ENCODE results near the gene LARP4. TPM values are rescaled to one million over a fixed set of nuclear protein-coding genes. Genes with fewer than 3 reads are reported as not detected.
"Not testable (repeated sequence)": the region's sequence is repeated elsewhere in the genome, so short reads cannot be mapped to it uniquely, and the experiment has no call there.

Gene LARP4
- total RNA-seq, 2 donors from 2014 or later: 53.3 to 53.8 TPM

DNA sequence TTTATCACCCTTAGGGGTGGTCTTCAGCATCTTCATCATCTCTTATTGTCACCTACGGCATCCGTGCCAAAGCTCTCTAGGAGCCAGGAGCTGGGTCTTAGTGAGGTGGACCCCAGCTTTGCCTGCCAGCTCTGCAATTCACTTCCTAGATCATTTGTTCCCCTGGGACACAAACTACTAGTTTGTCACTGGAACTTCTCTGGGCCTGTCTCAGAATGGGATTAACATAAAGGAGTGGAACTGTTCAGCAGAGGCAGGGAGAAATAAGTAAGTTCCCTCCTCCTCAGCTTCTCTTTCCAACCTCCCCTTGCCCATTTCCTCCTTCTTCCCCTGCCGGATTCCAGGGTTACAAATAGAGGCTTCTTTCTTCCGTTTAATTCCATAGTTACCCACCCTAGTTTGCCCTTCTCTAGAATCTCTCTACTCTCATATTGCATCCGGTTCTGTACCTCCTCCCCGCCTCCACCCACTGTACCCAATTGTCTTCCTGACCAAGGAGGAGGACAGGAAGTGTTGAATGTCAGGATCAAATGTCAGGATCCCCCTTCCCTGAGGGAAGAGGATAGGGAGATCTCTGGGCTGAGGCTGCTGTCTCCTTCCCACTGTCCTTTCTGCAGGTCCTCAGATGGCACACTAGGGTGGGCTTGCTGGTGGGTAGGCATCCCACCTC lies 25.0 kb downstream of the LARP4 start:
- Histone ChIP-seq H3K36me3 (peaks cover 4% of the 10 kb centered on the region), H3K27me3 (no peaks in the 10 kb centered on the region), H3K9me3 (no peaks in the 10 kb centered on the region), H3K4me3 (no peak overlapping the region), H3K4me1 (no peaks in the 10 kb centered on the region), H3K9ac (ENCODE audit: low read depth in 2 of 2, low read length in 2 of 2) (no peak overlapping the region), H3K27ac (no peak overlapping the region)
- no peak for DNase-seq
- intact Hi-C loops (cut with DNase I): no loop called here
- TF ChIP-seq, protein P1, sequence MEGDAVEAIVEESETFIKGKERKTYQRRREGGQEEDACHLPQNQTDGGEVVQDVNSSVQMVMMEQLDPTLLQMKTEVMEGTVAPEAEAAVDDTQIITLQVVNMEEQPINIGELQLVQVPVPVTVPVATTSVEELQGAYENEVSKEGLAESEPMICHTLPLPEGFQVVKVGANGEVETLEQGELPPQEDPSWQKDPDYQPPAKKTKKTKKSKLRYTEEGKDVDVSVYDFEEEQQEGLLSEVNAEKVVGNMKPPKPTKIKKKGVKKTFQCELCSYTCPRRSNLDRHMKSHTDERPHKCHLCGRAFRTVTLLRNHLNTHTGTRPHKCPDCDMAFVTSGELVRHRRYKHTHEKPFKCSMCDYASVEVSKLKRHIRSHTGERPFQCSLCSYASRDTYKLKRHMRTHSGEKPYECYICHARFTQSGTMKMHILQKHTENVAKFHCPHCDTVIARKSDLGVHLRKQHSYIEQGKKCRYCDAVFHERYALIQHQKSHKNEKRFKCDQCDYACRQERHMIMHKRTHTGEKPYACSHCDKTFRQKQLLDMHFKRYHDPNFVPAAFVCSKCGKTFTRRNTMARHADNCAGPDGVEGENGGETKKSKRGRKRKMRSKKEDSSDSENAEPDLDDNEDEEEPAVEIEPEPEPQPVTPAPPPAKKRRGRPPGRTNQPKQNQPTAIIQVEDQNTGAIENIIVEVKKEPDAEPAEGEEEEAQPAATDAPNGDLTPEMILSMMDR (IDR thresholded peaks at IDR 0.05): no peak

GRCh38 chr12:50431656-50432055 lies 31.0 kb downstream of the LARP4 start:
- H3K9me3 ChIP-seq; H3K27me3 ChIP-seq; DNase-seq; H3K9ac ChIP-seq (ENCODE audit: low read depth in 2 of 2, low read length in 2 of 2); H3K4me3 ChIP-seq; intact Hi-C loops (cut with DNase I); H3K36me3 ChIP-seq; H3K27ac ChIP-seq; H3K4me1 ChIP-seq: not testable (repeated sequence)

GRCh38 chr12:50440288-50440687 lies 39.6 kb downstream of the LARP4 start:
- no peak for DNase-seq
- H3K9me3 ChIP-seq: no peaks in the 10 kb centered on the region
- intact Hi-C loops (cut with DNase I): no loop called here
- H3K9ac ChIP-seq (ENCODE audit: low read depth in 2 of 2, low read length in 2 of 2): no peak overlapping the region
- TF ChIP-seq, protein P1 (IDR thresholded peaks at IDR 0.05): no peak
- H3K27ac ChIP-seq: no peak overlapping the region
- no peaks in the 10 kb centered on the region for H3K4me1 ChIP-seq
- H3K4me3 ChIP-seq: no peak overlapping the region
- peaks cover 4% of the 10 kb centered on the region for H3K36me3 ChIP-seq
- H3K27me3 ChIP-seq: no peaks in the 10 kb centered on the region

DNA sequence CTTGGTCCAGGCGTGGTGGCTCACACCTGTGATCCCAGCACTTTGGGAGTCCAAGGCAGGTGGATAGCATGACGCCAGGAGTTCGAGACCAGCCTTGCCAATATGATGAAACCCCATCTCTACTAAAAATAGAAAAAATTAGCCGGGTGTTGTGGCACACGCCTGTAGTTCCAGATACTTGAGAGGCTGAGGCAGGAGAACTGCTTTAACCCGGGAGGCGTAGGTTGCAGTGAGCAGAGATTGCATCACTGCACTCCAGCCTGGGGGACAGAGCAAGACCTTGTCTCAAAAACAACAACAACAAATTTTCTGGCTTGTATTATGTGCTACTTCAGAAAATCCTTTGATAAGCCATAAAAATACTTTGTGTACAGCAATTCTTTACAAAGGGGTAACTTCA lies 41.1 kb downstream of the LARP4 start:
- intact Hi-C loops (cut with DNase I): no loop called here
- no peak for DNase-seq
- TF ChIP-seq, protein P1 (IDR thresholded peaks at IDR 0.05): no peak
- no peak overlapping the region for H3K9ac ChIP-seq (ENCODE audit: low read depth in 2 of 2, low read length in 2 of 2)
- peaks cover 4% of the 10 kb centered on the region for H3K36me3 ChIP-seq
- no peaks in the 10 kb centered on the region for H3K27me3 ChIP-seq
- no peaks in the 10 kb centered on the region for H3K4me1 ChIP-seq
- no peak overlapping the region for H3K4me3 ChIP-seq
- H3K9me3 ChIP-seq: no peaks in the 10 kb centered on the region
- no peak overlapping the region for H3K27ac ChIP-seq

- Histone ChIP-seq H3K4me3 (no peak overlapping the region), H3K36me3 (no peaks in the 10 kb centered on the region), H3K9me3 (no peaks in the 10 kb centered on the region), H3K4me1 (no peaks in the 10 kb centered on the region), H3K27me3 (no peaks in the 10 kb centered on the region), H3K27ac (no peak overlapping the region), H3K9ac (ENCODE audit: low read depth in 2 of 2, low read length in 2 of 2) (no peak overlapping the region)
- intact Hi-C loops (cut with DNase I): no loop called here
- no peak for DNase-seq
- TF ChIP-seq, protein P1 (IDR thresholded peaks at IDR 0.05): no peak
Observed at GRCh38 chr12:50442178-50442908, 41.7 kb downstream of the LARP4 start.

- H3K27me3 ChIP-seq; DNase-seq; H3K27ac ChIP-seq; intact Hi-C loops (cut with DNase I); H3K4me1 ChIP-seq; H3K4me3 ChIP-seq; H3K9me3 ChIP-seq; H3K9ac ChIP-seq (ENCODE audit: low read depth in 2 of 2, low read length in 2 of 2); H3K36me3 ChIP-seq: not testable (repeated sequence)
Observed at GRCh38 chr12:50449671-50450070, 49.0 kb downstream of the LARP4 start.
